GM04504 (cell line): ENCODE data around the gene COL16A1.

Experiments used
- DNase-seq: peaks from one replicate; pipeline ENCODE4 v3.0.0-alpha.2; 2012; ENCODE audit warnings: low read depth

The COL16A1 gene

DNA sequence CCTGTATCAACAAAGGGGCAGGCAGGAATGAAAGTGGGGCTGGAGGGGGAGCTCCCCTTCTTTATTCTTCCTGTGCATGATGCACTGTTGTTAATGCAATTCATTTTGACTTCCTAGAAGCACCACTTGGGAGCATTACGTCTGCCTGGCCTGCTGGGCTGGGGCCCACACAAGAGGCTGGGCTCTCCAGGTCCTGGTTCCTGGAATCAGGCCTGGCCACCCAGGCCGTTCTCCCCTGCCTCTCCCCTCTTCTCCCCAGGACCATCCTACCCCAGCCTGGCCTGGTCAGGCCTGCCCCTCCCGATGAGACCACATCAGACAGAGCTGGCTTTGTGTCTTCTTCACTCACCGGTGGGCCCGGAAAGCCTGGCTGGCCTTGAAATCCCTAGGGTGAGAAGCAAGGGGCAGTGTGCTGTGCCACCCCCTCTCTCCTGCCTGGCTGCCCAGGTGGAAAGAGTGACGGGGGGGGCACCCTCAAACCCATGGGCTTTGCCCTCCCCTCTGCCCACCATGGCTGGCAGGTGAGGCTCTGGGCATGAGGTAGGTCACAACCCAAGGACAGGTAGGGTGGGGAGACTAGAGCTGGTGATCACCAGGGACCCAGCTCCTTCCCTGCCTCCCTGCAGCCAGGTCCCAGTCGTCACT is 38.5 kb downstream of the COL16A1 start:
- no peak for DNase-seq

DNA sequence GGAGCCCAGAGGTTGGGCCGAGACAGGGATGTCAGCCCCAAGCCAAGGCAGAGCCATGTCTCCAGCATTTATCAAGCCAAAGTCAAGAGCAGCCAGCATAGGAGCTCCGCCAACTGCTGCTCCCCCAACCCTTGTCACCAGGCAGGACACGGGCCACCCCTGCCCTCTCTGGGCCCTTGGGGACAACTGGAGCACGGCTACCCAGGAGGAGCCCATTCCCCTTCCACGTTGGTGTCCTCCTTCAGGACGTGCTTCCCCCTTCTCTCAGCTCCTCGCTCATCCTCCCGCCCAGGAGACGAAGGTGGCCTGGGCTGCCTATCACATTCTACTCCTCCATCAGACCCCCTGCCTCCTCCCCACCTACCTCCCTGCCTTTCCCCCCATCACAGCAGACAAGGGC is 39.3 kb downstream of the COL16A1 start:
- no peak for DNase-seq

DNA sequence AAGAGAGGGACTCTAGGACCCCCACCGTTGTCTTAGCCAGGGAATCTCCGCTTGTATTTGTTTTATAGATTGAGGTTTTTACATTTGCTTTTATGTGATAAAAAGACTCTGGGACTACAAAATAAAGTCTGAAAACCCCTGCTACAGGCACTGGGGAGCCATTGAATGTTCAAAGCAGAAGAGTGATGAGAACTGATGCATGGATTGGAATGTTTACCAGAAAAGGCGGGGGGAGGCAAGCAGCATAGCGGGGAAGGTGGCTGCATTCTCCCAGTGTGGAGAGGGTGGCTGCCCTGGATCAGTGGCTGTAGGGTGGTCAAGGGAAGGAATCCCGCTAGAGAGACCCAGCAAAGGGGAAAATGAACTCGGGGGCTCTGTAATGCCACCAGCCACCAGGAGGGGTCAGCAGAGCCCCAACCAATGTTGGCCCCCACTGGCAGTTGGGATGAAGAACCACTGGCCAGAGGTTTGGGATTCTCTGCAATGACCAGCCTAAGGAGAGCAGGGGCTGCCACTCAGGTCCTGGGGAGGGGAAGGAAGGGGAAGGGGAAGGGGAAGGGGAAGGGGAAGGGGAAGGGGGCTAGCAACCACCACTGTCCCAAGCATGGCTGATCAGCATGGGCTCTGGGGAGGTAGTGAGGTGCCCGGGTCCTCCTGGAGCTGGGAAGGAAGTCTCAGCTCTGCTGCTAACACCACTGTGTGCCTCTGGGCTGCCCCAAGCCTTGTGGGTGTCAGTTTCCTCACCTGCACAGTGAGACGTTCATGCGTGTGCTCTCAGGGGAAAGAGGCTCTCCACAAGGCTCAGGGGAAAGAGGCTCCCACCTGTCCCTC is 40.0 kb downstream of the COL16A1 start:
- DNase-seq: no peak

DNA sequence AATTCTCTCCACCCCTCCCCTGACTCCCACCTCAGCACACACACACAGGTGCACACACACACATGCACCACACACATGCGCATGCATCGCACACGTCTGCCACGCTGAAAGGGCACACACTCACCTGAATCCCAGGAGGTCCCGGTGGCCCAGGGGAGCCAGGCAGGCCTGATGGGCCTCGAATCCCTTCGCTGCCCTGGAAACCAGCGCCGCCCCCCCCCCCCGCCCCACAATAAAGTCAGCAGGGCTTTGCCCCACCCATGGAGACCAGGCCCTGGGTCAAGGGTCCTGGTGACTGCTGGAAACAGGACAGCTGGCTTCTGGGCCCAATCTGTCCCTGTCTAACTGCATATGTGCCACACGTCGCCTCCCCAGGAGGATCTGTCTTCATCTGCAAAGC is 41.4 kb downstream of the COL16A1 start:
- no peak for DNase-seq

DNA sequence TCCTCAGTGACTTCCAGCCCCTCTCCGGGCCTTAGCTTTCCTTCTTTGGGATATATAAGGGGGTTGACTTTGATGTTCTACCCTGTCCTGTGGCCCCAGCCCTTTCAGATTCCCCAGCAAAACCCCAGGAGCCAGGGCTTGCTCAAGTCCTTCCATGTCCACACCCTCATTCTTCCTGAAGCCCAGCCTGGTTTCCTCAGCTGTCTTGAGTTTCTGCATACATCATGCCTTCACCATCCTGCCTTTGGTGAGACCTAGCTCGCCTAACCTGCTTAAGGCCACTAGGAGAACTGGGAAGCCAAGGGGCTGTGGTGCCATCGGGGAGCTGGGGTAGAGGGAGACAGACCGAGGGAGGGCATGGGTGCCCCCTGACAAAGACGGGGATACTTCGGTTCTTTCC is 42.0 kb downstream of the COL16A1 start:
- DNase-seq: no peak

DNA sequence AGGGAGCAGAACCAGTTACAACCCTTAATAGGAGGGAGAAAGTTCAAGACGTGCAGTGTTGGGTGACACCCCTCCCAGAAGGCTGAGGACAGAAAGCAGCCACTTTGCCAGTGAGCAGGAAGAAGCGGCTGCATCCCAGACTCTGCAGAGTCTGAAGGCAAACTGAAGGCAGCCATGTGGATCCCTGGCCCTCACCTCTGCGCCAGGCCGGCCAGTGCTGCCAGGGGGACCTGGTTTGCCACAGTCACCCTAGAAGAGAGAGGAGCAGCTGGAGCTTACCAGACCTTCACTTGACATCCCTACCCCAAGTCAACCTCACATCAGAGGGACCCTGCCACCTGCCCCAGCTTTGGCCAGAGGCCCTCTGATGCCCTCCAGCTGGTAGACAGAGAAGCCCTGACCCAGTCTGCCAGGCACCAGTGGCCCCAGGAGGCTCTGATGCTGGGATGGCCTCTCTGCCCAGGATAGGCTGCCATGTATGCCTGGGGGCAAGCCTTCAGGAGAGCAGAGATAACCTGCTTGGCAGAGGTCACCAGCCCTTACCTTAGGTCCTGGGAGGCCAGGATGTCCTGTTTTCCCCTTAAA is 42.9 kb downstream of the COL16A1 start:
- no peak for DNase-seq

DNA sequence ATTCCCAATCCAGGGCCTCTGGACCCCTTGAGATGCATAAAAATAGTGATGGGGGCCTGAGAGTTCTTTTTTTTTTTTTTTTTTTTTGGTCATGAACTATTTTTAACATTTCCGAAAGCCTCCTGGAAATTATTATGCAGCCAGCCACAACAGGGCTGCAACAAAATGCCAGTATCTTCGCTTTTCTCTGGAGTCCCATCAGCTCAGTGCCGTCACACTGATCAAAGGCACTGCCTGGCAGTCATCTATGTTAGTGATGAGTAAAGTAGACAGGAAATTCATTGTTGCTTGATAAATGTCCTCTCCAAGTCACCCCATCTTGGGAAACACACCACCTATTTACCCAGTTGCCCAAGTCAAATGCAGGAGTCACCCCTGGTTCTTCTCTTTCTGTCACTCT is 43.9 kb downstream of the COL16A1 start:
- no peak for DNase-seq

DNA sequence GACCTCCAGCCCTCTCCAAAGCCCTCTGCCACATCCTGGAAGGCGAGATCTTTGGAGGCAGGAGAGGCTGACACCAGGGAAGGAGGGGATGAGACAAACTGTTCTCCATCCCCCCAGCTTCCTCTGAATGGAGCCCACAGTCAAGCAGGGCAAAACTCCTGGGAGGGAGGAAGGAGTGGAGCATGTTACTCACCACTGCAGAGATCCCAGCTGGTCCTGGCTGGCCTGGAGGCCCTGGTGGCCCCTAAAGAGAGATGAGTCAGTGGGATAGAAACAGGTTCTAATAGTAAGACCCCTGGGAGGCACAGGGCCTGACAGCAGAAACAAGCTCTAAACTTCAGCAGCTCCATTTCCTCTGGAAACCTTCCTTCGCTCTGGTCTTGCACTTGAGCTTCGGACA is 45.1 kb downstream of the COL16A1 start:
- no peak for DNase-seq

DNA sequence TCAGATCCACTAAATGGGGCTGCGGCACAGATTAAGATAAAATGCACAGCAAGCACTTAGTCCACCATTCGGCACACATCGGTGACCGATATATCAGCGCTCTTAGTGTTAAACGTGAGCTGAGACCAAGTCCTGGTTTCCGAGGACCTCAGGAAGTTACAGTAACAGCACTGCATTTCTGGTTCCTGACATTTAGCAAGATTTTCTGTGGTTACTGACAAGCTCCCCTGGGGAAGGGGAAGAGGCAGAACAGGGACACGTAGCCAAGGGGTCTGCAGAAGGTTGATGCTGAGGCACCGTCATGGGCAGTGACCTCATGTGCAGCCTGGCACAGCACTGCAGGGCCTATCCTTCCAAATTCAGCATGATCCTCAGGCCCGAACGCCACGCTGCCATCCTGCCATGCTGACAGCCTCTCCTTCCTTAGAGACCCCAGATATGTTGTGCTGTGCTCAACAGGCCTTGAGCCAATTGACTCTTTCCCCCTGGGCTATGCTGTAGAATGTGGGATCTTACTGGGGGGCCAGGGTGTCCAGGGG is 45.8 kb downstream of the COL16A1 start:
- DNase-seq: no peak

DNA sequence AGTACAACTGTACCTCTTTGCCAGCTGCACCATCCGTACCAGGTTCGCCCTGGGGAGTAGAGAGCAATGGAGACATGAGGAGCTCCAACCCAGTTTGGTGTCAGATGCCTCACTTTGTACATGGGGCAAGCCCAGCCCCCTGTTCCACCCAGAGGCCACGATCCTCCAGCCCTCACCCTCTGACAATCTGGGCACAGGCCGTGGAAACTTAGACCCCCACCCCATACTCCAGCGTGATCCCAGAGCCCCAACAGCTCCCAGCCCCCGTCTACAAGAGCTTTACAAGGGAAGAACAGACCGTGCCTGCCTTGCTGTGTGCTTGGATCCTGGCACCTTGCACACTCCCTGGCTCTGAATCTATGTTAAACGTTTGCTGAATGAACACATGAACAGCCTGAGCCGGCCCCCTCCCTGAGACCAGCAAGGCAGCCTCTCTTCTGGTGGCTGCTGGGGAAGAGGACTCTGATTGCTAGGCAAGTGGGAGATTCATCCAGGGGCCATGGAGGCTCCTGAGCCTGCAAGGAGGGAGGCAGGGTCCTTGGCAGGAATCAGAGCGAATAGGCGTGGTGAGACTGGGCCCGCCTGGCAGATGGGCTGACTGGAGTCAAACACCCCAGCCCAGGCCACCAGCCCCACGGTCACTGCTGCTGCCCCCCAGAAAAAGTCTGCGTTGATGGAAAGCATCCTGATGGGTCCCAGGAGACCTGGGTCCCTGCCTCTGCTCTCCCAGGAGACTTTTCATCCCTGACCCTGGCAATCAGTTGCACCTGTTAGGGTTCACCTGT is 46.6 kb downstream of the COL16A1 start:
- no peak for DNase-seq

DNA sequence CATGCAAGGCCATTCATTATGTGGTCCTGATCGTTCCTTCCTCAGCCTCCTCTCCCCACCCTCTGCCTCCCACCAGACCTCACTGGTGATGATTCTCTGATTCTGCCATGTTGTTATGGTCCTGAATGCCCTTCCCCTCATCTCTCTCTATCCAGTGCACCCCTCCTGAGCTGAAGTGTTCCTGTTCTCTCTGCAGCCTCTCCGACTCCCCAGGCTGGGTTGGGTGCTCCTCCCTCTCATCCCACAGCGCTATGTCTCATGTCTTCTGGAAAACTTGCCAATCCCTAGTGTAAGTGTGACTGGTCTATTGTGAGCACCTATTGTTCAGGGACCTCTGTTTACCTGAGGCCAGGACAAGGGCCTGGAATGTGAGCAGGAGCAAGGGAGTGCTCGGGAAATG is 48.1 kb downstream of the COL16A1 start:
- no peak for DNase-seq

DNA sequence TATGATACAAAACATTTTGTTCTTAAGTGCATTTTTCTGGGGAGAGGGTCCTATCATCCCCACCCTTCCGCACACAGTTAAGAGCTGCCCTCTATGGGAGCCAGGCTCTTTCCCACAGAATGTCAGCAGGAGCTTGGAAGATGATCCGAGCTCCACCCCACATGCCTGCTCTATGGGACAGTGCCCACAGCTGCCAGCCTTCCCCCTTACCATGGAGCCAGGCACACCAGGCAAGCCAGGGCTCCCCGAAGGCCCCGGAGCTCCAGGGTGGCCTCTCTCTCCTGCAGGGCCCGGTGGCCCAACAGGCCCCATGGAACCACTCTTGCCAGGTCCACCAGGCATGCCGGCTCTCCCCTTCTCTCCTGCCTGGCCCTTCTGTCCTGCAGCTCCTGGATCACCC is 48.7 kb downstream of the COL16A1 start:
- no peak for DNase-seq

DNA sequence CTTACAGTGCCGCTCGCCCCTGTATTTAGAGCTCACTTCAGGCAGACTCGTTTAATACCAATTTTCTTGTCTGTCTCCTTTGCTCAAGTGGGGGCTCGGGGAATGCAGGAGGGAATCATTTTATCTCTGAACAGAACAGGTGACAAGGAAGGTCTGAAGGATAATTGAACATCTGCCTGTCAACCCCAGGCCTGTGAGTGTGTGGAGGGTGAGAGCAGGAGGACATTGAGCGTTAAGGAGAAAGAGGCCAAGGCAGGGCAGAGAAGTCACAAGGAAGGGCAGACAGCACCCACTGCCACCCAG is 49.4 kb downstream of the COL16A1 start:
- DNase-seq: no peak

DNA sequence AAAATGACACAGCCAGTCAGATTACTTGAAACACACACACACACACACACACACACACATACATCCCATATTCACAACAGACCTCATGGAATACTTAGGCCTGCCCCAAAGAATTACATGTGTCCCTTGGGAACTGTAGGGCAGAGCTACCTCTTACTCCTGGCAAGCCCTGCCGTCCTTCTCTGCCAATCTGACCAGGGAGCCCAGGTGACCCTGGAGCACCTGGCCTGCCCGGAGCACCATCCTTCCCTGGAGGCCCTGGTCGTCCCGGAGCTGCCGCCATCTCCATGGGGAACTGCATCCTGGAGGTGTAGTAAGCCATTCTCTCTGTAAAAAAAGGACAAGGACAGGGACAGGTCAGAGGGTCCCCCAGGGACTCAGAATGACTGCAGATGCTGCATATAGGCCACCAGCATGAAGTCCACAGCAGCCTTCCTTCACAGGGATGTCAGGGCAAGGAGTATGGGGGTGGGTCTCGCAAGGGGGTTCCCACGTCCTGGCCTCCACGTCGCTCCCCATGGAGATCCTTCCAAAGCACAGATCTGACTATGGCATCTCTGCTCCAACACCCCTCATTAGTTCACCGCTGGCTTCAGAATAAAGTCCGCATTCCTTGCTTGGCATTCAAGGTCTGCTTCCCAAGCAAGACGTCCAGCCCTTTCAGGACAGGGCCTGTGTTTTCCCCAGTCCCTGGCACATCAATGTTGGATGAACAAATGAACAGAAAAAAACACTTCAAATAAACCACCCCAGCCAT is 49.9 kb downstream of the COL16A1 start:
- no peak for DNase-seq

DNA sequence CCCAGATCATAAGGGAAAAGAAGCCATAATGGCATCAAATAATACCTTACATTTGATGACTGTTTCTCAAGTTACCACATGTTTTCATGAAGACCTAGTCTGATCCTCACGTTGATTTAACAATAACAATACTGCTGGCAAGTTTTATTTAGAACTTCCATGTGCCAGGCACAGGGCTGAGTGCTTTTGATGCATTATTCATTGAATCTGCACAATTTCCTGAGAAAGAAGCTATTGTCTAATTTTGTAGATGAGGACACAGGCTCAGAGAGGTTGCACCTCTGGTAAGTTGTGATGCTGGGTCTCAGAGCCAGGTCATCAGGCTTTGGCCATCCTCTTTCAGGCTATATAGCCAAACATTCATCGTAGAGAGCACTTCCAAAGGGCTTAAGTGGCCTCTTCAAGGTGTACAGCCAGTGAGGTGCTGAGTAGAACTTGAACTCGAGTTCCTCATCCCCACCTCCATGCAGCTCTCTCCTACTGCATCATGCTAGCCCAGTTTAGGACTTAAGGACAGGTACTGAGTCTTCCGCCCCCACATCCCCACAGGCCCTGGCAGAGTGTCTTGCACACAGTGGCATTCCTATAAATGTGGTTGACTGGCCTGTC is 50.8 kb downstream of the COL16A1 start:
- DNase-seq: no peak

DNA sequence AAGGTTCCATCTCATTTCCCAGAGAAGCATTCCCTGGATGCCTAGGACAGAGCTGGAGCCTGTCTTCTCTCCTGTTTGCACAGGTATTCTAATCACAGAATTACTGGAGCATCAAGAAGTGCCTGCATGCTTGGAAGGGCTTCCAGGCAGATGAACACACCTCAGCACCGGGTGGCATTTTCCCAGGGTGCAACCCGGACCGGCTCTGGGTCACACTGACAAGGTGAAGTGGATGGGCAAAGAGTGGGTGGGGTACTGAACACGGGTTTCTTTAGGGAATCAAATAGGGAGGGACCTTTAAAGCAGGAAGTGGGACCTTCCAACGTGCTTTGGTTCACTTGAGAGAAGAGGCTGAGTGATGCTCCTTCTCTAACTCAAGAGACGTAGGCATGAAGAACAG is 52.1 kb downstream of the COL16A1 start:
- DNase-seq: no peak

DNA sequence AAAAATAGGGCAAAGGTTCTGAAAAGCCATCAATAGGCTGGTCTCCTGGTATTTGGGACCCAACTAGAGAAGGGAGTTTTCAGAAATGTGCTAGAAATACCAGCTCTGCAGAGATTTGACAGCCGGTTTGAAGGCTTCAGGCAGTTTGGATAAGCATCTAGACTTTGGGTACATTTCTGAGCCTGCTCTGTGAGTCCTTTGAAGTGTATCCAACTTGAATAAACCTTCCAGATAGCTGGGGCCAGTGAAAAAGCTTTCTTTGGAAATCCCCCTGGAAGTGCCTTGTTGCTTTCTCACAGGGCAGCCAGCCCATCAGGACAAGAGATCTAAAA is 52.8 kb downstream of the COL16A1 start:
- no peak for DNase-seq

DNA sequence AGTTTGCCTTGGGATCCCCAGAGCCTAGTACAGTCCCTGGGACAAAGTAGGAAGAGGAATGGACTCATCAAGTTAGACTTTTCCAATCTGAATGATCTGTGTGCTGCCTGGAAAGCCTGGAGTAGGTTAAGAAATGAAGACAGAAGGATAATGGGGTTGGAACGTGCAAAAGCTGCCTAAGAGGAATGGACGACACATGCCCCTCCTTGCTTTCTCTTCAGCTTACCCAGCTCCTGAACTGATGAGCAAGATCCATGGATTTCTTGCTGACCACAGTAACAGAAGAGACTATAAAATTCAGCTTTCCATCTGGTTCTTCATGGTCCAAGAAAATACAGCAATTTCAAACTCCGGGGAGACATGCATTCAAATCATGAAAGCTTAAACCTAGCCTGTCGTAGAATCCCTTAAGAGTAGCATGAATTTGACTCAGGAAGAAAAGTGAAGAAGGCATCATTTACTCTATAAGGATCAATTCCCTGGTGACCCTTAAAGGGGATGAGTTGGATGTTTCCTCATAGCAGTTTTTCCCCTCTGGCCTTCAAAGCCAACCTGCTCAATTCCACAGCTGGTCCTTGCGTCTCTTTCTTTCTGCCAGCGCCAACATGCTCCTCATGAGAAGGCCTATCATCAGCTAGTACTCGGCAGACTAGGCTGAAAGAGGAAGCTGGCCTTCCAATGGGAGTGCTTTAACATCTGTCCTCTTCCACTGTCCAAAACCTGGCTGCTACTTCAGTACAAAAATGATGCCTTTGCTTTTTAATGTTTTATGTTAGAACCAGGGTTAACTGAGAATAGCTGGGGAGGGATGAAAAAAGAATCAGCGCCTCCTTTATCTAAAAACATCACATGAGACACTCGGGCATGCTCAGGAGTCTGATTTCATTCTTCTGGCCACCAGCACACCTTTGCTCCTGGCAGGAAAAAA is 53.4 kb downstream of the COL16A1 start:
- no peak for DNase-seq

DNA sequence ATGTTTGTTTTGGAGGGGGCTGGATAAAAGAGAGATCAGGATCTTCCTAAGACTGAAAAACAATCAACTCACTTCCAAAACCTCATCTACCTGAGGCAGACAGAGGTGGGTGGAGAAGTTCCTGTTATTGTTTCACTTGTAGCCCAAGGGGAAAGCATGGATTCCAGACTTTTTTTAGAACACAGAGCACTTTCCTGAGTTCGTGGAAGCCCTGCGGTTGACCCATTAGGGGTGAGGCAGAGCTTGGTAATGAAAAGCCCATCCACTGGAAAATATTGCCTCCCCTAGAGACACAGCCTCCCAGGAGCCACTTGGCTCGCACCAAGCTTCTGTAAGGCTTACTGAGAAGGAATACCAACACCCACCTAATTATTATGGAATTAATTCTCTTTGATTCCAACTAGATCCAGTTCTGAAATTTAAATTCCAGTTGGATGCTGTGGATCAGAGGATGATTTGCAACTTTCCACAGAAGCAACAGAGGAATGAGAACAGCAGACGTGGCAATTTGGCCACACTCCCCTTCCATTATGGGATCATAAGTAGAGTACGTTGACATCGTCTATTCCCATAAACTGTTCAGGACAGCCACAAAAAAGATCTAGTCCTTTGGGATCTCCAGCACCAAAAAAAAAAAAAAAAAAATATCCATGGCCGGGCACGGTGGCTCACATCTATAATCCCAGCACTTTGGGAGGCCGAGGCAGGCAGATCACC is 55.0 kb downstream of the COL16A1 start:
- DNase-seq: no peak

DNA sequence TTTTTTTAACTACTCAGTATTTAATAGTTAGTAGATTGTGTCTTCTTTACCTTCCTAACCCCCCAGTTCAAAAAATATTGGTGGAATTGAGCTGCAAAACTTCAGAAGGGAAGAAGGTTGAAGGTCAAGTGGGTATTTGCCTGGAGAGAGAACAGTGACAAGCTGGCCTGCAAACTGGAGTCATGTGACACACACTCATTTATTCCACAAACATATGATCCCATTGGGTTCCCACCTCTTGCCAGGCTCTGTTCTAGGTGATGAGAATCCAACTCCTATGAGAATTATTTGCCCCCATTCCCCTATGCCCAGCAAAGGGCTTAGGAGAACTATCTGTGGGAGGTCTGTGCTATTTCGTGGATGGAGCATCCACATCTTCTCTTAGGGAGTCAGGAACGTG is 55.6 kb downstream of the COL16A1 start:
- DNase-seq: no peak
